Activated CD8-positive, alpha-beta memory T cell treated with anti-CD3 and anti-CD28 coated beads, Interleukin-2, amount 50 U/mL, for 24 hours (primary cell): ENCODE measurements around the gene ZBTB7A.

Experiments
- DNase-seq: peaks from one replicate; pipeline ENCODE4 v3.0.0-alpha.2; 2020; ENCODE audit errors: extremely low read depth

ZBTB7A gene

GRCh38 chr19:4068047-4068966, 1.6 kb upstream of the ZBTB7A start:
- no peak for DNase-seq

DNA sequence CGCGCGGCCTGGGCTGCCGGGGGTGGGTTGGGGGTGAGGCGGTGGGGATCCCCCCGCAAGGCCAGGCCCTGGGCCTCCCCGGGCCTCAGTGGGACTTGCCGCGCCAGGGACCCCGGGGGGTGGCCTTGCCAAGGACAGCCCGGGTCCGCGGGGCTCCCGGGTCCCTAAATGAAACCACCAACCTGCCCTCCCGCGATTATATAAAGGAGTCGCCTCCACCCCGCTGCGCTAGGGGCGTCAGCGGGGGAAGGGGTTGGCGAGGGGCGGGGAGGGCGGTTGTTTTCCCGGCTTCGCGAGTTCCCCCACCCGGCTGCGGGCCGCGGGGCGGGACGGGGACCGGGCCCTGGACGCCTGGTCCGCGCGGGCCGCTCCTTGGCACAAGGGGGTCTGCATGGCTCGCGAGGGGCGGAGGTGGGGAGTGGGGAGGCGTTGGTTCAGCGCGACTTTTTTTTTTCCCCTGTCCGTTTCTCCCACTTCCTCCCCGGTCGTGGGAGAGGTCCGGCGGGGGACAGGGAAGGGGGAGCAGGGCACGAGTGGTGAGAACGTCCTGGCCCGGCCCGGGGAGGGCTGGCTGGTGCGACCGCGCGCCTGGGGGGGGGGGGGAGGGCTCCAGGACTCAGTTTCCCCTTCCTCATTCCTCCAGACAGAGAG, 822 bp upstream of the ZBTB7A start:
- DNase-seq, result no peak

DNA sequence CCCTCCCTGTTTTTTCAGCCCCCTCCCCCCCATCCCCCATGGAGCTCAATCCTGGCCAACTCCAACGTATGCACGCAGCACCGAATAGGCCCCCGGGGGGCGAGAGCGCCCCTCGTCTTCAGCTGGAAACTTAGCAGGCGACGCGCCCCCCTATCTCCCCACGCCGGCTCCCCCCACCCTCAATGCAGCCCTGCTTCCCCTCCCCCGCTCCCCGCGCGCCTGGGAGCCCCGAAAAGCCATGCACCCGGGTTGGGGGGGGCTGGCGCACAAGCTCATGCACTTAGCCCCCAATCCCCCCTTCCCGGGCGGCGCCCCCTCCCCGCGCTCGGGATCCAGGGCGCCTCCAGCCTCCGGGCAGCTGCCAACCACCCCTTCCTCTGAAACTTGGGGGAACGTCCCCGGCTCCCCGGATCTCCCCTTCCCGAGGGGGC, 508 bp downstream of the ZBTB7A start:
- DNase-seq, result no peak

DNA sequence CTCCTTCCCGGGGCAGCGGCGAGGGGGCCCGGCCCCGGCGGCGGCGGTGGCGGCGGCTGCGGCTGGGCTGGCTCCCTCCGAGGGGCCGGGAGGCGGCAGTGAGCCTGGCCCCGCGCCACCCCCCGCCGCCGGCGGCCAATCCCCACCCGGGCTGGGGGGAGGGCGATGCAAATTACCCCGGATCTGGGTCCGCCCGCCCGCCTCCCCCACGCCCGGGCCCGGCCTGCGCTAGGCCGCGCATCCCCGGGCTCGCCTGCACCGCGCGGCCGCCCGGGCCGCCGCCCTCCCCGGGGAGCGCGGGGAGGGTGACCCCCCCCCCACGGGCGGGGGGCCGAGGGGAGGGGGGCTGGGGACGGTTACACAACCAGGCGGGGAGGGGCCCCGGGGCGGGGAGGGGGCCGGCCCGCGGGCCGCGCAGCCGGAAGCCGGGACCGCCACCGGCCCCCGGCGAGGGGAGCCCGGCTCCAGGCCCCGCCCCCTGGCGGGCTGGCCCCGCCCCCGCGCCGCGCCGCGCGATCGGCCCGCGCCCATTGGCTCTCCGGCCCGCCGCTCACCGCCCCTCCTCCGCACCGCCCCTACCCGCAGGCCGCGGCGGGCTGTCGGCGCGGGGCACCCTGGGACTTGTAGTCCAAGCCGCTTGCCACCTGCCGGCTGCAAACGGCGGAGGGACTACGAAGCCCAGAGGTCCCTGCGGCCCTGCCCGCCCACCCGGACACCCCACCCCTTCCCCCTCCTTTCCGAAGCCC, 1.1 kb downstream of the ZBTB7A start:
- peak; percentile 81 for DNase-seq

GRCh38 chr19:4064496-4065260, 2.0 kb downstream of the ZBTB7A start:
- DNase-seq, result no peak

GRCh38 chr19:4064149-4064495, 2.6 kb downstream of the ZBTB7A start:
- DNase-seq, result no peak

GRCh38 chr19:4063369-4064148, 3.1 kb downstream of the ZBTB7A start:
- no peak for DNase-seq

DNA sequence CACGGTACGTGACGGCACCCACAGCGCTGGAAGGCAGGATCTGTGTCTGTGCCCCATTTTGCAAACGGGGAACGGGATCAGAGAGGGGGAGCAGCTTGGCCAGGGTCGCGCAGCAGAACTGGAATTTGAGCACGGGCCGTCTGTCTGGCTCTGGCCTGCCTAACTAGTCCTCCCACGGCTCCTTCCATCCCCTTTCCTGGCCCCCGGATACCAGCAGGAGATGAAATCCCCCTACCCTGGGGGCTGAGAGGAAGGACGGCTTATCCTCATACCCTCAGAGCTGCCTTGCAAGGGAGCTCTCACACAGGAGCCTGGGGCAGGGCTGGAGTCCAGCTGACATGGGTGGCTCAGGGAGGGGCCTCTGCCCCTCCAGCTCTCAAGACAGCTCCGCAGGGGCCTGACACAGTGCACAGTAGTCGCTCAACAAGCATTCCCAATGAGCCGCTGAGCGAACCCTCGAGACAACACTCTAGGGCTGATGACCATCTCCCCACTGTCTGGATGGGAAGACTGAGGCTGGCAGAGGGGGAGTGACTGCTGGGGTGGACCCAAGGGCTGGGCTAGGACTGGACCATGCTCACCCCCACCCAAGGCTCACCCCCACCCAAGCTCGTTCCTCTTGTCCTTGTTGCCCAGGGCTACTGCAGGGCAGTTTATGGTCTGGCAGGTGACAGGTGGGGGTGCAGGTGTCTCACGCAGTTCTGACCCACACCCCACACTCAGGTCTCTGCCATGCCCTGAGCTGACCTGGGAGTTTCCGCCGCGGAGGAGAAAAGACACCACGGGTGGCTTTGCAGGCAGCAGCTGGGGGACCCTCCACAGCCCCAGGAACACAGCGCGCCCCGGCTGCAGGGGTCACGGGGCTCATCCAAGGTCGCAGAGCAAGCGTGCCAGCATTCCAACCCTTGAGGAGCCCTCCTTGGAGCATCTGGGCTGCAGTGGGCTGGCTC, 4.0 kb downstream of the ZBTB7A start:
- DNase-seq, result no peak

- DNase-seq, result no peak
These were observed 4.8 kb downstream of the ZBTB7A start for GRCh38 chr19:4061683-4062418.

DNA sequence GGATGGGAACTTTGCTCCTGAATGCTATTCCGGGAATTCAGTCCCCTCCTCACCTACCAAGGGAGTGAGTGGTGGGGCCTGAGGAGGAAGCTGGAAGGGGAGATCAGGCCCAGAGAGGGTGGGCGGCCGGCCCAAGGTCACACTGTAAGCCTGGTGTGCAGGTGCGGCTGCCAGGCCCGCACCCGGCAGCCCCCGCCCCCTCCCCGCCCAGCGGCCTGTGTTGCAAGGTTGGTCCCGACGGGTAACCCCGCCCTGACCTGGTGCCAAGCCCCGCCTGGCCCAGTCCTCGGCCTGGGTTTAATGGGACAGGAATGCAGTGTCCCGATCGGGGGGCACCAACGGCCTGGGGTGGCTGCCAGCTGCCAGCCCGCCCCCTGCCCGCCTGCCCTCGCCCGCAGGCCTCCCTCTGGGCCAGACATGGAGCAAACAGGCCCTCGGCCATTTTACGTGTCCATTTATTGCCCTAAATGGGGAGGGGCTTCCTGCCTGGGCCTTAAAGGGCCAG, 5.5 kb downstream of the ZBTB7A start:
- DNase-seq, result no peak

DNA sequence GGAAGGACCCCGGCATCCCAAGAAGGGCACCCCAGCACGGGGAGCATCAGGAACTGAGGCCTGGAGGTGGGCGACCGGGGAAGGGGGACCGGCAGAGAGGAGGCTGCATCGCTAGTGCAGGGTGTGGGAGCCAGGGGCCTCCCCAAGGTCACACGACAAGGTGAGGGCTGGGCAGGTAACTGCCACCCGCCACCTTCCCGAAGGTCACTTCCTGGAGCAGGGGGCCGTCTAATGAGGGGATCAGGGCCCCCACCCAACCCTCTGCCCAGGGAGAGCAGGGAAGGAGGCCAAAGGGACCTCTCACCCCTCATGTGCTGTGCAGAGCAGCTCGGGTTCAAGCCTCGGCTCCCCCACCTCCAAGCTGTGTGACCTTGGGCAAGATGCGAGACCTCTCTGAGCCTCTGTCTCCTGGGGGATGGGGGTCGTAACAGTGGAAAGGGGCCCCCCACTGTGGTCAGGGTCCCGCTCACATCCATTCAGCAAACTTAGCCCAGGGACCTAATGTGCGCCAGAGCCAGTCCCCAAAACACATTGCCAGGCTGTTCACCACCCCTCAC, 6.0 kb downstream of the ZBTB7A start:
- DNase-seq, result no peak

GRCh38 chr19:4059891-4060620, 6.6 kb downstream of the ZBTB7A start:
- DNase-seq, result no peak

- DNase-seq, result no peak
These were observed 7.2 kb downstream of the ZBTB7A start for GRCh38 chr19:4059453-4059871.

DNA sequence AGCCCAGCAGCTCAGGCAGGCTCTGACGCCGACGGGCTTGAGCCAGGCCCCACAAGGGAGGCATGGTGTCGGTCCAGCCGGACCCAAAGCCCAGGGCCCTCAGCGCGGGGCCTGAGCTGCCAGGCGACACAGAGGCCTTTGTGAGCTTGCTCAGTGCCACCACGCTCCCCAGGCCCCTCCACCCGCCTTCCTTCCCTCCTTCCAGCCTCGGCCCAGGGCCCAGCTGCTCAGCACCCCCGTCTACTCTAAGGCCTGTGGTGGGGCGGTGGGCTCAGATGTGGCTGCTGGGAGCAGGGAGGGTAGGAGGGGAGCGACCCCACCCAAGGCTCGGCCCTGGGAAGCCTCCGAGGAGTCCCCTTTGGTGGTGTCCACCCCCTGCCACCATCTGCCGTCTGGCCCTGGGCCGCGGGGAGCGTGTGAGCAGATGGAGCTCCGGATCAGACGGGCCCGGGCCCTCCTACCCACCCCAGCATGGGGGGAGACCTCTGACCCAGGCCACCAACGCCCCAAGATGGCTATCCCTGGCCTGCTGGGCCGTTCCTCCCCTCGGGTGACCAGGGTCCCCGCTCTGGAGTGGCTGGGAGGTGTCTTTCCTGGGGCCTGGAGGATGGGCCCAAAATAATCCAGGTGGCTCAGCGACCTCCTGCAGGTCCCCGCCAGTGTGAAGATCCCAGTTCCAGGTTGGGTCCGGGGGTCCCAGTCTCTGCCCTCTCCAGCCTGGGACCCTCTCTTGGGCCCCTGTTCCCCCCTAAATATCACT, 7.8 kb downstream of the ZBTB7A start:
- no peak for DNase-seq

DNA sequence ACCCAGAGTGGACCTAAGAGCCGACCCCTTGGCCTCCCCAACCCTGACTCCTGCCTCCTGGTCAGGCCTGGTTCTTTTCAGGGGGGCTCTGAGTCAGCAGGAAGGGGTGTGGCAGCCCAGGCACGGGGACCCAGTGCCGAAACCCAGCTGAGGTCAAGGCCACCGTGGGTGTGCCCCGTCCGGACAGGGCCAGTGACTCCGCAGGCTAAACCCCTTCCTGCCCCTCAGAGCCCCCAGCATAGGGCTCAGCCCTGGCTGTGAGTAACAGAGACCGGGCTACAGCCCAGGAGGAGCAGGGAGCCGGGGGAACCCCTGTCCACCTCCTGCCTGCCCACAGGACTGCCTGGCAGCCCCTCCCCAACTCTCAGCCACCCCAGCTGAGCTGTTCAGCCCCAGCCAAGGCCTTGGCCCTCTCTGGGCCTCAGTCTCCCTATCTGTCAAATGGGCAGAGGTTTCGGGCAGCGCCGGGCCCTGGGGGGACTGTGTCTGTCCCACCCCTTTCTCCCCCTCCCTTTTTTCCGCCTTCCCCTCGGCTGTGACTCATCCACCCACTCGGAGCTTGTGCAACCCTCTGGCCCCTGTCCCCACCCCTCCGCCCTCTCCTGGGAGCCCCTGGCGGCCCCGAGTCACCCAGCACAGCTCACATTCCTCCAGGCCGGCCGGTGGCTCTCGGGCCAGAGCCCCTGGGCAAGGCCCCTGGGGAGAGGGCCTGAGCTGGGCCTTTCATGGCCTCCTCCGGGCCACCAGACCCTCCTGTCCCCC, 8.6 kb downstream of the ZBTB7A start:
- DNase-seq, result no peak

DNA sequence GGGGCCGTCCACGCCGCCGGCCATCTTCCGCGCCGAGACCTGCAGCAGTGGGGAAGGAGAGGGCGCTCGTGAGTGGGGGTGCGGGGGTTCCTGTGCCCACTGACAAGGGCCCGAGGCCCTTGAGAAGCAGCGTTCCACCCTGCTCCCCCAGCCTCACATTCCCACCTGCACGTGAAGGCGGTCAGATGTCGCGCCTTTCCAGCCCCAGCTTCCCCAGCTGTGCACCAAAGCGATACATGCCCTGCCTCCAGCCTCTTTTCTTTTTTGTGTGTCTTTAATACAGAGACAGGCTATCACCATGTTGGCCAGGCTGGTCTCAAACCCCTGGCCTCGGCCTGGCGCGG, 11.5 kb downstream of the ZBTB7A start:
- DNase-seq, result no peak
